IgD-negative memory B cell (primary cell): ENCODE measurements around the gene NEURL3. TPM values are rescaled to one million over a fixed set of nuclear protein-coding genes. Genes with fewer than 3 reads are reported as not detected.

Experiments
- H3K27ac Mint-ChIP-seq, 3 donors: one replicate each; pipeline ENCODE4 v1.8.0; 2020 to 2022; ENCODE audit warnings: mild to moderate bottlenecking in 3 of 3, mixed read lengths in 3 of 3, moderate library complexity in 1 of 3
- H3K27me3 Mint-ChIP-seq: one replicate; pipeline ENCODE4 v1.8.0; 2021; ENCODE audit warnings: mixed read lengths
- H3K36me3 Mint-ChIP-seq: one replicate; pipeline ENCODE4 v1.8.0; 2020; ENCODE audit warnings: mild to moderate bottlenecking, mixed read lengths
- H3K4me1 Mint-ChIP-seq, 3 donors: one replicate each; pipeline ENCODE4 v1.8.0; 2020 to 2022; ENCODE audit warnings: mixed read lengths in 3 of 3, mild to moderate bottlenecking in 1 of 3
- H3K4me3 Mint-ChIP-seq, 4 donors: one replicate each; pipeline ENCODE4 v1.8.0; 2020 to 2022; ENCODE audit warnings: mild to moderate bottlenecking in 4 of 4, mixed read lengths in 4 of 4, moderate library complexity in 3 of 4
- H3K9me3 Mint-ChIP-seq, 3 donors: one replicate each; pipeline ENCODE4 v1.8.0; 2020 to 2021; ENCODE audit warnings: mixed read lengths in 3 of 3, mild to moderate bottlenecking in 1 of 3
- polyA plus RNA-seq: library from polyadenylated mRNA; unstranded; fragments of 300-500 nt; fragmentation: Illumina TruSeq; gene quantifications from one replicate; pipeline ENCODE4 v1.2.3, GENCODE V29; 2021

NEURL3 gene
- polyA plus RNA-seq, 1 donor from 2014 or later, result not detected

GRCh38 chr2:96510931-96511595 lies 5.9 kb upstream of the NEURL3 start:
- no peaks in the 10 kb centered on the region for H3K9me3 Mint-ChIP-seq
- H3K27me3 Mint-ChIP-seq, result peaks cover 9% of the 10 kb centered on the region
- H3K4me3 Mint-ChIP-seq, result peak overlapping the region in 1 of 4 donors; percentile 56
- H3K27ac Mint-ChIP-seq, result no peak overlapping the region
- H3K36me3 Mint-ChIP-seq, result peaks cover 3% of the 10 kb centered on the region
- H3K4me1 Mint-ChIP-seq, result peaks cover 10 to 13% (median 11%) of the 10 kb centered on the region in 3 donors

GRCh38 chr2:96509847-96510230 lies 4.7 kb upstream of the NEURL3 start:
- Mint-ChIP-seq H3K9me3 (no peaks in the 10 kb centered on the region), H3K36me3 (no peaks in the 10 kb centered on the region), H3K4me1 (peaks cover 10 to 13% (median 11%) of the 10 kb centered on the region in 3 donors), H3K4me3 (peak overlapping the region in 1 of 4 donors; percentile 88), H3K27ac (peak overlapping the region in 1 of 3 donors; percentile 66), H3K27me3 (peaks cover 9% of the 10 kb centered on the region)

GRCh38 chr2:96509114-96509846 lies 4.1 kb upstream of the NEURL3 start:
- Mint-ChIP-seq H3K9me3 (no peaks in the 10 kb centered on the region), H3K27me3 (peaks cover 9% of the 10 kb centered on the region), H3K4me1 (peaks cover 10 to 13% (median 11%) of the 10 kb centered on the region in 3 donors)

GRCh38 chr2:96508521-96509113 lies 3.5 kb upstream of the NEURL3 start:
- H3K27me3 Mint-ChIP-seq, result peaks cover 7% of the 10 kb centered on the region
- no peaks in the 10 kb centered on the region for H3K36me3 Mint-ChIP-seq
- peak overlapping the region; percentile 10 to 68 (median 31) for H3K4me3 Mint-ChIP-seq
- H3K27ac Mint-ChIP-seq, result no peak overlapping the region
- H3K9me3 Mint-ChIP-seq, result no peaks in the 10 kb centered on the region
- H3K4me1 Mint-ChIP-seq, result peaks cover 10 to 13% (median 11%) of the 10 kb centered on the region in 3 donors

More at GRCh38 chr2:96509114-96509846, 4.1 kb upstream of the NEURL3 start:
- Mint-ChIP-seq H3K36me3 (no peaks in the 10 kb centered on the region), H3K4me3 (peak overlapping the region; percentile 24 to 88 (median 70)), H3K27ac (peak overlapping the region in 1 of 3 donors; percentile 79)

- peaks cover 7% of the 10 kb centered on the region for H3K27me3 Mint-ChIP-seq
- H3K27ac Mint-ChIP-seq, result peak overlapping the region in 1 of 3 donors; percentile 69
- peak overlapping the region; percentile 29 to 88 (median 80) for H3K4me3 Mint-ChIP-seq
- H3K36me3 Mint-ChIP-seq, result no peaks in the 10 kb centered on the region
- peaks cover 11 to 13% (median 12%) of the 10 kb centered on the region in 3 donors for H3K4me1 Mint-ChIP-seq
- no peaks in the 10 kb centered on the region for H3K9me3 Mint-ChIP-seq
Observed at GRCh38 chr2:96507957-96508520, 2.9 kb upstream of the NEURL3 start.

- Mint-ChIP-seq H3K27me3 (peaks cover 7% of the 10 kb centered on the region), H3K27ac (no peak overlapping the region), H3K4me1 (peaks cover 11 to 16% (median 15%) of the 10 kb centered on the region in 3 donors), H3K4me3 (peak overlapping the region in 2 of 4 donors; percentile 3 to 36), H3K9me3 (no peaks in the 10 kb centered on the region), H3K36me3 (no peaks in the 10 kb centered on the region)
Observed at GRCh38 chr2:96506907-96507240, 1.7 kb upstream of the NEURL3 start.

GRCh38 chr2:96506016-96506906 lies 1.1 kb upstream of the NEURL3 start:
- Mint-ChIP-seq H3K27ac (no peak overlapping the region), H3K27me3 (peaks cover 7% of the 10 kb centered on the region), H3K9me3 (no peaks in the 10 kb centered on the region), H3K4me3 (peak overlapping the region in 2 of 4 donors; percentile 3 to 36), H3K4me1 (peaks cover 11 to 20% (median 16%) of the 10 kb centered on the region in 3 donors), H3K36me3 (no peaks in the 10 kb centered on the region)

- Mint-ChIP-seq H3K9me3 (no peaks in the 10 kb centered on the region), H3K36me3 (no peaks in the 10 kb centered on the region), H3K27ac (no peak overlapping the region), H3K4me3 (peak overlapping the region in 1 of 4 donors; percentile 73), H3K4me1 (peaks cover 5 to 15% (median 8%) of the 10 kb centered on the region in 3 donors), H3K27me3 (peaks cover 4% of the 10 kb centered on the region)
Observed at GRCh38 chr2:96503637-96504243, 1.4 kb downstream of the NEURL3 start.

- no peaks in the 10 kb centered on the region for H3K9me3 Mint-ChIP-seq
- peaks cover 5% of the 10 kb centered on the region for H3K27me3 Mint-ChIP-seq
- H3K4me3 Mint-ChIP-seq, result peak overlapping the region in 1 of 4 donors; percentile 73
- no peak overlapping the region for H3K27ac Mint-ChIP-seq
- peaks cover 4 to 15% (median 8%) of the 10 kb centered on the region in 3 donors for H3K4me1 Mint-ChIP-seq
- H3K36me3 Mint-ChIP-seq, result no peaks in the 10 kb centered on the region
Observed at GRCh38 chr2:96502891-96503636, 2.1 kb downstream of the NEURL3 start.

- Mint-ChIP-seq H3K4me1 (peaks cover 0 to 14% (median 8%) of the 10 kb centered on the region in 3 donors), H3K36me3 (no peaks in the 10 kb centered on the region), H3K4me3 (peak overlapping the region in 2 of 4 donors; percentile 41 to 86), H3K9me3 (no peaks in the 10 kb centered on the region), H3K27me3 (peaks cover 3% of the 10 kb centered on the region), H3K27ac (peak overlapping the region in 1 of 3 donors; percentile 27)
Observed at GRCh38 chr2:96501886-96502810, 3.0 kb downstream of the NEURL3 start.

GRCh38 chr2:96501471-96501874 lies 3.7 kb downstream of the NEURL3 start:
- H3K27ac Mint-ChIP-seq, result peak overlapping the region in 1 of 3 donors; percentile 63

GRCh38 chr2:96500385-96501066 lies 4.6 kb downstream of the NEURL3 start:
- peak overlapping the region in 2 of 3 donors; percentile 63 to 81 for H3K27ac Mint-ChIP-seq
- H3K4me3 Mint-ChIP-seq, result no peak overlapping the region
- no peaks in the 10 kb centered on the region for H3K36me3 Mint-ChIP-seq
- H3K4me1 Mint-ChIP-seq, result peaks cover 0 to 14% (median 8%) of the 10 kb centered on the region in 3 donors
- peaks cover 7% of the 10 kb centered on the region for H3K27me3 Mint-ChIP-seq
- H3K9me3 Mint-ChIP-seq, result peaks cover 0 to 7% (median 1%) of the 10 kb centered on the region in 3 donors

More at GRCh38 chr2:96501471-96501874, 3.7 kb downstream of the NEURL3 start:
- Mint-ChIP-seq H3K36me3 (no peaks in the 10 kb centered on the region), H3K27me3 (peaks cover 3% of the 10 kb centered on the region), H3K9me3 (no peaks in the 10 kb centered on the region), H3K4me1 (peaks cover 0 to 14% (median 8%) of the 10 kb centered on the region in 3 donors), H3K4me3 (peak overlapping the region in 2 of 4 donors; percentile 45 to 86)
